GM19099 (cell line): ENCODE data around the gene CCR2.

Experiments used
- POLR2A ChIP-seq: IDR thresholded peaks from 3 replicates; pipeline ENCODE4 v1.6.1; 2011; ENCODE audit warnings: low read depth; ENCODE audit not compliant: insufficient read length; ENCODE audit errors: extremely low read depth

Gene CCR2

DNA sequence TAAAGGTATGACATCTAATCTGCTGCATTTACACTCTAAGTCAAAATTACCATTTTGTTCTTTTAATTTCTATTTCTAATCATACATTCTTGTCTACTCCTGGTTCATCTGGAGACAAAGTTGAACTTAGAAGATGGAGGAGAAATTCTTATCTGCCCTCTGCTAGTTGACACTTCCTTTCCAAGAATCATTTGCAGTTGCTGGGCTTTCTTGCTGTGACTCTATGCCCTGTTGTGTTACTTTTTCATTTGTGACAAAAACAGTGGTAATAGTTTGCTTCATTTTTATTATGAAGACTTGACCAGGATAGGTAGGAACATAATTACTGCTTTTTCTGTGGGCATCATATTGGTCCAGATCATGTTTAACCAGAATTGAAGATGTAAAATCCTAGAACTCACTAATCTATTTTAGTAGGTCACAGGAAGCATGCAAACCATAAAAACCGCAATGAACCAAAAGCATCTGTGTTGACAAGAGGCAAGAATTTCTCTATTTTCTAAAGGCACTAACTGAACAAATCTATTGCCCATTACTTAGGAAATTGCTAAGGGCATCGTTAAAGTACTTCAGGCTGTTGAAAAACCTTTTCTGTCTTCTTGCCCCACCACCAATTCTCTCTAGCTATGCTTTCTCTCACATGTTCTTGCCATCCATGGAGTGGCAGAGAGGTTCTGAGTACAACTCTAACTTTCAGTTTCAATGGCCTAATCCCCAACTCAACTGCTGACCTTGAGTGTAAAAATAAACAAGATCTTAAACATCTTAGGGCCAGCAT, 4.2 kb upstream of the CCR2 start:
- TF ChIP-seq POLR2A, result no peak

DNA sequence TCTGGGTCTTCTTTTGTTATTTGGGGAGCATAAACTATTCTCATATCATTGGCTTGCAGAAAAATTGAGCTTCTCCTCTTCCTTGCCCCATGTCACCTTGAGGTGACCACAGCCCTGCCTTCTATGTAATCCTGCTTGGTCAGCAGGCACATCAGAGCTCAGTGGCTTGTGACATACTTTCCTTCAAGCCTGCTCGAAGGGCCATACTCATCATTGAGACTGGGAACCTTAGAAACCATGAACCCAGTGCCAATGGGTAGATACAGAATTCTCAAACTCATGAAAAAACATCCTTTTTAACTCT, 3.7 kb upstream of the CCR2 start:
- no peak for TF ChIP-seq POLR2A

DNA sequence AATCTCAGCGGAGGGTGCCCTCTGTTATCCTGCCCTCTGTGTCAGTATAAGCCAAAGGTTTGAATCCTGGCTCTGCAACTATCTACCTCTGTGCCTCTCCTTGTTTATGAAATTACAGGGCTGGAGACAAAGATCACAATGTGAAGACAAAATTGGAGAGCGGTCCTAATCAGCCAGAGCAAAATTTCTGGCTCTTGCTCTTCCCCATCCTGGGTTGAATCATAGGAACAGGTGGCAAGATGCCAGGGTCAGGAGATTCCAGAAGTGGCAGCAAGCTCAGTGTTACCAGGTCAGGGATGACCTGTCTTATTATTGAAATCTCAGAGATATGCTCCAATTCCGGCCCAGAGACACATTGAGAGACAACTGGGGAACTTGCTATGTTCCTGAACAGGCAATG, 2.3 kb upstream of the CCR2 start:
- no peak for TF ChIP-seq POLR2A

DNA sequence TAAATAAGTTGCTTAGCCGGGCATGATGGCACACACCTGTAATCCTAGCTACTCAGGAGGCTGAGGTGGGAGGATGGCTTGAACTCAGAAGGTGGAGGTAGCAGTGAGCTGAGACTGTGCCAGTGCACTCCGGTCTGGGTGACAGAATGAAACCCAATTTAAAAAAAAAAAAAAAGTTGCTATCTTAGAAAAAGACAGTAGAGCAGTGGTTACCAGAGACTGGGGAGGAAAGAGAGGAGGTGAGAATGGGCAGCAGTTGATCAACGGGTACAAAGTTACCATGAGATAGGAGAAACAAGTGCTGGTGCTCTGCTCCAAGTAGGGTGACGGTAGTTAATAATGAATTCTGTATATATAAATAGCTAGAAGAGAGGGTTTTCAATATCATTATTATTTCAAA, 821 bp upstream of the CCR2 start:
- TF ChIP-seq POLR2A, result no peak

DNA sequence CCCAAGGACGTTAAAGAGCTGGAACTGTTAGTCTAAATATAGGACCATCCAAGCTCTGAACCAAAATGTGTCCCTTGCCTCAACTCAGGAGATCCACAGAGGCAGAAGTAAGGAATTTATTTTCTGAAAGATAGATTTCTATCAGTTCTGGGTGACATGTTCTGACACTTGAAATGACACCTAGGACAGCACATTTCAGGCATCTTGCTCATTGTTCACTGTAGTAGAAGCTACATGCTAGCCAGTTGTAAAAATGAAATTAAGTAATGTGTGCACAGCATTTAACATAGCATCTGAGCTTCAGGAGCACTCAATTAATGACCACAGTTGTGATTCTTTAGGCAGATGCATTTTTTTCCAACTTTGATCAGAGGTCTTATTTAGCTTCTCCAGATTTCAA, 567 bp downstream of the CCR2 start:
- no peak for TF ChIP-seq POLR2A

DNA sequence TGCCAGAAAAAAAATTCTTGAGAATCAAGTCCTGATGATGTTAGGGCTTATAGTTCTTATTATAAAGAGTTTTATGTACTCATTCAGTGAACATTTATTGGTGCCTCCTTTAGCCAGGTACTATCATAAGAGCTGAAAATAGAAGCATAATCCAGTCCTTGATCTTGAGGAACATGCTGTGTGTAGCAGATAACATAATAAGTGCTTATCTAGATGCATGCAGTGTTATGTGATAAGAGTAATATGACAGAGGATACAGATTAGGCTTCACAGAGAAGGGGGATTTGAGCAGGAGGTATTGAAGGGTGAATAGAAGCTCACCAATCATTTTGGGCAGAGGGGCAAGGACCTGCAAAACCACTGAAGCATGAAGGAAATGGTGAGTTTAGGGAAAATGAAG, 1.1 kb downstream of the CCR2 start:
- no peak for TF ChIP-seq POLR2A

DNA sequence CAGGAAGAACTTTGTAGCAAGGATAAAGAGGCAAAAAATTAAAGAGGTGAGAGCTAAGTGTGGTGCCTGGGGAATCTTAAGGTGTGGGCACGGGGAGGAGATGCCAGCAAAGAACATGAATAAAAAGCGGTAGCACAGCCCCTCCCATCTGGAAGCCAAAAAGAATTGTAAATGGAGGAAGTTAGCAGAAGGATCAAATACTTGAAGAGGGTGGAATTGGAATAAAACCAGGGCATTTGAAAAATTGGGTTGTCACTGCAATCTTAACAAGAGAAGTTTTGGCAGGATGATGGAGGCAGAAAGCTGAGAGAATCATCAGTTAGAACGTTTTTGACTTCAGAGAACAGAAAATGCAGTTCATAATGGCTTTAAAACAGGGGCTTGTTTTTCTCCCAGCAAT, 2.4 kb downstream of the CCR2 start:
- TF ChIP-seq POLR2A, result no peak

DNA sequence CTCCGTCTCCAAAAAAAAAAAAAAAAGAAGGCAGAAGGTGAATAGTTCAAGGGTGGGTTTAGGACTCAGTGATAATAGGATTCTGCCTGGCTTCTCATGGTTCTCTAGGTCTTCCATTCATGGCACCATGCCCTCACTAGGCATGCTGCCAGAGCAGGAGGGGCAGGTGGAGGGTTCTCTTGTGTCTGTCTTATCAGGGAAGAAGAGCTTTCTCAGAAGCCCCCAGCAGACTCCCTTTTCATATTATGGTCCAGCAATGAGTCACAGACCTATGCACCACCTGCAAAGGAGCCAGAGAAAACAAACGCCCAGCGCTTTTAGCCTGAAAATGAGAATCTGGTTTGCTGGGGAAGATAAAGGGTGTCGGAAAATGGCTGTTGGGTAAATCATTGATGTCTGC, 3.0 kb downstream of the CCR2 start:
- no peak for TF ChIP-seq POLR2A

DNA sequence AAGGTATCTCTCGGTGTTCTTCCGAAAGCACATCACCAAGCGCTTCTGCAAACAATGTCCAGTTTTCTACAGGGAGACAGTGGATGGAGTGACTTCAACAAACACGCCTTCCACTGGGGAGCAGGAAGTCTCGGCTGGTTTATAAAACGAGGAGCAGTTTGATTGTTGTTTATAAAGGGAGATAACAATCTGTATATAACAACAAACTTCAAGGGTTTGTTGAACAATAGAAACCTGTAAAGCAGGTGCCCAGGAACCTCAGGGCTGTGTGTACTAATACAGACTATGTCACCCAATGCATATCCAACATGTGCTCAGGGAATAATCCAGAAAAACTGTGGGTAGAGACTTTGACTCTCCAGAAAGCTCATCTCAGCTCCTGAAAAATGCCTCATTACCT, 4.6 kb downstream of the CCR2 start:
- no peak for TF ChIP-seq POLR2A

DNA sequence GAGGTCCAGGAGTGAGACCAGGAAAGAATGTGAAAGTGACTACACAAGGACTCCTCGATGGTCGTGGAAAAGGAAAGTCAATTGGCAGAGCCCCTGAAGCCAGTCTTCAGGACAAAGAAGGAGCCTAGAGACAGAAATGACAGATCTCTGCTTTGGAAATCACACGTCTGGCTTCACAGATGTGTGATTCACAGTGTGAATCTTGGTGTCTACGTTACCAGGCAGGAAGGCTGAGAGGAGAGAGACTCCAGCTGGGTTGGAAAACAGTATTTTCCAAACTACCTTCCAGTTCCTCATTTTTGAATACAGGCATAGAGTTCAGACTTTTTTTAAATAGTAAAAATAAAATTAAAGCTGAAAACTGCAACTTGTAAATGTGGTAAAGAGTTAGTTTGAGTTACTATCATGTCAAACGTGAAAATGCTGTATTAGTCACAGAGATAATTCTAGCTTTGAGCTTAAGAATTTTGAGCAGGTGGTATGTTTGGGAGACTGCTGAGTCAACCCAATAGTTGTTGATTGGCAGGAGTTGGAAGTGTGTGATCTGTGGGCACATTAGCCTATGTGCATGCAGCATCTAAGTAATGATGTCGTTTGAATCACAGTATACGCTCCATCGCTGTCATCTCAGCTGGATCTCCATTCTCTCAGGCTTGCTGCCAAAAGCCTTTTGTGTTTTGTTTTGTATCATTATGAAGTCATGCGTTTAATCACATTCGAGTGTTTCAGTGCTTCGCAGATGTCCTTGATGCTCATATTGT, 6.0 kb downstream of the CCR2 start:
- TF ChIP-seq POLR2A, result no peak

DNA sequence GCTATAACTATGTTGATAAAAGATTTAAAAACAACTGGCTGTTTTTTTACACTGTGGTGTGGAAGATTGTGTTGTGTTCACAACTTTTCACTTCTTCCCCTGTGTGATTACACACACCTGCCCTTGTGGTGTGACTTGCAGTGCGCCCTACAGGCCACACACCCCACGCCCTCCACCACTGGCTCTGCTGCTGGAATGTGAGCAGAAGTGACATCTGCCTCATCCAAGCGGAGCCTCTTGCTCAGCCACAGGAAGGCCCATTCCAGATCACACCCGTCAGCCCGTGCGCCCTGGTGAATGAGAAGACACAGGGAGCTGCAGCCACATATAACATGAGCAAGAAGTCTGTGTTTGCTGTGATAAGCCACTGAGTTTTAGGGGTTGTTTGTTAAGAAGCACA, 7.0 kb downstream of the CCR2 start:
- TF ChIP-seq POLR2A, result no peak

DNA sequence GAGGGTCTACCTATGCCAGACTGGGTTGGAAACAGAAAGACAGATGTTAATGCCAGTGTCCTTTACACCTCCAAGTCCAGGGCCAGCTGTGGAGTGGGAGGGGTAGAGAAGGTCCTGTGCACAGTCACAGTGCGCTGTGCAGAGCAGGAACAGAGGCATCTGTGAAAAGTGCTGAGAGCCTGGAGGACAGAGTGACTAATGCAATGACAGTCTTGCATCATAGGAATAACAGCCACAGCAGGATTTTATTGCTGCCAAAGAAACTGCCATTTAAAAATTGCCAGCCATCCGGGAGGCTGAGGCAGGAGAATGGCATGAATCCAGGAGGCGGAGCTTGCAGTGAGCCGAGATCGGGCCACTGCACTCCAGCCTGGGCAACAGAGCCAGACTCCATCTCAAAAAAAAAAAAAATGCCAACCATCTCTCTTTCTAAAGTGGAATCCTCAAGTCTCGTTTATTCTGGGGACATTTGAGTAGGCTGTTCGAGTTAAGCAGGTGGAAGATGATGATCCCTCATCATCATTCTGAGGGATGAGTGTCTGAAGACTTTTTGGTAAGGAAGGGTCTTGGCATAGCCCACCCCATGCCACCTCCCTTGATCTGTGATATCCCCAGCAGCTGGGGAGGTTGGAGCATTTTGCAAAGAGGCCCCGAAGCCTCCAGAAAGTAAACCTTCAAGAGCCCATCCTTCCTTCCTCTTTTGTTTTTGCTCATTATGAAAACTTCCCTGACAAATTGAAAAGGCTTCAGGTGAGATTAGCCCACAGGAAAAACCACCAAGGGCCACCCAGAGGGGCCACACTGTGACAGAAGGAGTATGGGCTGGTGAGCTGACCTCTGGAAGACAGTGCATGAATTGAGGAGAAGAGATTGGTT, 7.7 kb downstream of the CCR2 start:
- TF ChIP-seq POLR2A, result no peak

DNA sequence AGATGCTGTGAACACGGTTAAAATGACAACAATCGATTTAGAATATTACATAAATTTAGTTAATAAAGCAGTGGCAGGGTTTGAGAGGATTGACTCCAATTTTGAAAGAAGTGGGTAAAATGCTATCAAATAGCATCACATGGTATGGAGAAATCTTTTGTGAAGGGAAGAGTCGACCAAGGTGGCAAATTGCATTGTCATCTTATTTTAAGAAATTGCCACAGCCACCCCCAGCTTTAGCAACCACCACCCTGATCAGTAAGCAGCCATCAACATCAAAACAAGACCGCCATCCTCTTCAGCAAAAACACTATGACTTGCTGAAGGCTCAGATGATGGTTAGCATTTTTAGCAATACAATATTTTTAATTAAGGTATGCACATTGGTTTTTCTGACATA, 11.1 kb downstream of the CCR2 start:
- no peak for TF ChIP-seq POLR2A

DNA sequence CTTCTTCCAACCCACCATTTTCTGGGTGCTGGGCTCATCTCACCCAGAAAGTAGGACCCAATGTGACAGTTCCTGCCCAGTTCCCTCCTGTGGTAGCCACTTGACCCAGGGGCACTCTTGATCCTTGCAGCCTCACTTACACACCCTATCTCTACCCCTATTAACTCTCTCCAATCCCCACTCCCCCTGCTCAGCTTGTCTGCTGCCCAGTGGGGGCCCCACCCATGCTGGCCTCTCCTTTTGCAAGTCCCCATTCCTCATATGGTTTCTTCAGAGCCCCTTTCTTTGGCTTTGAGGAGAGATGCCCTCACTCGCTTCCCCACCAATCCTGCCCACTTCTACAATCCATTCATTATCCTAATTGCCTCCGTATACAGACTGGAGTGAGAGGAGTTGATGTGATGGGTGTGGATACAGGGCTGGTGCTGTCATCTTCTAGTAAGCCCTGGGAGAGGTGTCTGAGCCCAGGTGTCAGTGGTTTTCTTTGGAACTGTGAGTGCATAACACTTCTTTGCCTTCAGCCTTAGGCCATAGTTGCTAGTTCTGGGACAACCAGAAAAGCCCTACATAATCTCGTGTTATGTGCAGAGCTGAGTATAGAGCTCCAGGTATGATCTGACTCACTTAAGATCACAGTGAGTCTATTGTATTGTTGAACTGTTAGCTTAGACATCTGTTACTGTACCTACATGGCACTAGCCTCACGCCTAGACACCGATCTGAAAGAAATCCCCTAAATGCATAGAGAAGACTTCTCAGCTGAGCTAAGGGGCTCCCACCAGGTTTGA, 12.0 kb downstream of the CCR2 start:
- TF ChIP-seq POLR2A, result no peak

DNA sequence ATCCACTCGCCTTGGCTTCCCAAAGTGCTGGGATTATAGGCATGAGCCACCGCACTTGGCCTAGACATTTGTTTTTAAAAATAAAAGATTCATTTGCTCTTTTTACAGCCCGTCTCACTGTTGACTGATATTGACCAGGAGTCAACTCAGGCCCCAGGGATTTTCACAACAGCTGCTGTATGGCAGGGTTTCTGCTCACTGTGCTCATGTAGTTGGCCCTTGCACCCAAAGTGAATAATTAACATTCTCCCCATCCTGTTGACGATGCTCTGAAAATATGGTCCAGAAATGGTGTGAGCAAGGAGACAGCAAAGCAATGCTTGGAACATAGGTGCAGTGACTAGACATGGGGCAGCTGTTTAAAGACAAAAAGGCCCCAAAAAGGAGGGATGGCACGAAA, 13.9 kb downstream of the CCR2 start:
- TF ChIP-seq POLR2A, result no peak
